ENCODE data around the gene RASGRF2.

- TF ChIP-seq CTCF (conservative IDR thresholded peaks at IDR 0.05; ENCODE audit: low read depth, low read length) (no peak), EZH2 (IDR thresholded peaks at IDR 0.05; ENCODE audit: borderline replicate concordance, low read depth, low read length, poor library complexity, severe bottlenecking) (no peak)
Observed at GRCh38 chr5:81195335-81195929, 235.3 kb downstream of the RASGRF2 start.

Measured in A673 (cell line).